Stomach (tissue), 4 donors: Measurements from ENCODE around the gene BBX.

Source experiments
- CTCF ChIP-seq, 7 experiments: fragments of 450-650 bp in 4 of 7; fragments of 200-600 bp in 3 of 7; sonication (generic) in 3 of 7; IDR thresholded peaks; one replicate each; pipeline ENCODE4 v1.5.1; 2016 to 2019; ENCODE audit warnings: antibody characterized with exemption in 7 of 7, control low read depth in 2 of 7, mild to moderate bottlenecking in 1 of 7
- EP300 ChIP-seq: sonication (generic); formaldehyde crosslinking; IDR thresholded peaks from one replicate; pipeline ENCODE4 v1.6.1; 2017; ENCODE audit warnings: antibody characterized with exemption
- POLR2A ChIP-seq, 4 donors: fragments of 450-650 bp; IDR thresholded peaks; one replicate each; pipeline ENCODE4 v1.6.1; 2016; ENCODE audit warnings: antibody characterized with exemption in 4 of 4, control low read depth in 2 of 4, mild to moderate bottlenecking in 1 of 4, moderate library complexity in 1 of 4
- POLR2AphosphoS5 ChIP-seq, 3 donors: sonication (generic); formaldehyde crosslinking; IDR thresholded peaks; one replicate each; pipeline ENCODE4 v1.6.1; 2016; ENCODE audit warnings: antibody characterized with exemption in 3 of 3

GRCh38 chr3:107831590-107831989 lies 308.8 kb downstream of the BBX start:
- TF ChIP-seq POLR2A (IDR thresholded peaks at IDR 0.05), result no peak
- TF ChIP-seq CTCF (IDR thresholded peaks at IDR 0.05), result no peak
- TF ChIP-seq POLR2AphosphoS5 (IDR thresholded peaks at IDR 0.05), result no peak
- no peak for TF ChIP-seq EP300
